CD4-positive, CD25-positive, alpha-beta regulatory T cell (primary cell): ENCODE measurements around the gene ZNF771. TPM values are rescaled to one million over a fixed set of nuclear protein-coding genes. Genes with fewer than 3 reads are reported as not detected.

Experiments used
- ATAC-seq, 2 donors: fragments of 150-1000 bp; cut with Tn5 transposase; one replicate each; pipeline ENCODE4 v1.10.0; 2021; ENCODE audit warnings: low read depth in 2 of 2, moderate number of reproducible peaks in 2 of 2, moderate library complexity in 1 of 2
- DNase-seq, 3 donors: peaks; one replicate each; pipeline versions ENCODE4 v3.0.0 to v3.0.0-alpha.2; 2012 to 2022; ENCODE audit warnings: mixed read lengths in 1 of 3
- H3K27ac ChIP-seq: one replicate; pipeline ENCODE4 v1.7.0; 2013; ENCODE audit warnings: mild to moderate bottlenecking, low read length; ENCODE audit not compliant: insufficient read depth, poor library complexity, severe bottlenecking
- H3K27me3 ChIP-seq: one replicate; pipeline ENCODE4 v1.7.0; 2013; ENCODE audit warnings: low read length; ENCODE audit not compliant: control insufficient read depth, insufficient read depth
- H3K36me3 ChIP-seq: one replicate; pipeline ENCODE4 v1.7.0; 2013; ENCODE audit warnings: mild to moderate bottlenecking, low read length, moderate library complexity; ENCODE audit not compliant: control insufficient read depth, insufficient read depth
- H3K4me1 ChIP-seq: 2 replicates; pipeline ENCODE4 v1.7.0; 2013; ENCODE audit warnings: mild to moderate bottlenecking, low read length; ENCODE audit not compliant: insufficient read depth, control insufficient read depth, poor library complexity, severe bottlenecking
- H3K4me3 ChIP-seq: one replicate; pipeline ENCODE4 v1.7.0; 2013; ENCODE audit warnings: low read depth, mild to moderate bottlenecking, low read length, moderate library complexity
- H3K9me3 ChIP-seq, 2 experiments: 1 replicate in 1 of 2; 2 replicates in 1 of 2; pipeline ENCODE4 v1.7.0; 2013; ENCODE audit warnings: low read length in 2 of 2, mild to moderate bottlenecking in 1 of 2, moderate library complexity in 1 of 2; ENCODE audit not compliant: control insufficient read depth in 2 of 2
- H3K27ac Mint-ChIP-seq, 3 donors: one replicate each; pipeline ENCODE4 v1.8.0; 2020 to 2022; ENCODE audit warnings: mild to moderate bottlenecking in 3 of 3, mixed read lengths in 3 of 3, moderate library complexity in 2 of 3
- H3K27me3 Mint-ChIP-seq: one replicate; pipeline ENCODE4 v1.8.0; 2022; ENCODE audit warnings: mild to moderate bottlenecking, mixed read lengths
- H3K36me3 Mint-ChIP-seq: one replicate; pipeline ENCODE4 v1.8.0; 2020; ENCODE audit warnings: mixed read lengths
- H3K4me1 Mint-ChIP-seq, 4 donors: one replicate each; pipeline ENCODE4 v1.8.0; 2020 to 2022; ENCODE audit warnings: mixed read lengths in 4 of 4, mild to moderate bottlenecking in 1 of 4
- H3K4me3 Mint-ChIP-seq, 4 donors: one replicate each; pipeline ENCODE4 v1.8.0; 2020 to 2022; ENCODE audit warnings: mild to moderate bottlenecking in 4 of 4, mixed read lengths in 4 of 4, moderate library complexity in 3 of 4
- H3K9me3 Mint-ChIP-seq, 7 donors: one replicate each; pipeline ENCODE4 v1.8.0; 2020 to 2022; ENCODE audit warnings: mixed read lengths in 7 of 7, mild to moderate bottlenecking in 3 of 7, moderate library complexity in 2 of 7
- polyA plus RNA-seq, 4 donors: library from polyadenylated mRNA; unstranded; fragments of 300-500 nt; fragmentation: Illumina TruSeq; gene quantifications; one replicate each; pipeline ENCODE4 v1.2.3, GENCODE V29; 2021
- total RNA-seq: library from RNA; stranded (reverse); gene quantifications from one replicate; pipeline ENCODE4 v1.2.3, GENCODE V29; 2022

The ZNF771 gene
- total and polyA plus RNA-seq, 5 donors from 2014 or later = 1.7 to 3.8 (median 3.1) TPM

DNA sequence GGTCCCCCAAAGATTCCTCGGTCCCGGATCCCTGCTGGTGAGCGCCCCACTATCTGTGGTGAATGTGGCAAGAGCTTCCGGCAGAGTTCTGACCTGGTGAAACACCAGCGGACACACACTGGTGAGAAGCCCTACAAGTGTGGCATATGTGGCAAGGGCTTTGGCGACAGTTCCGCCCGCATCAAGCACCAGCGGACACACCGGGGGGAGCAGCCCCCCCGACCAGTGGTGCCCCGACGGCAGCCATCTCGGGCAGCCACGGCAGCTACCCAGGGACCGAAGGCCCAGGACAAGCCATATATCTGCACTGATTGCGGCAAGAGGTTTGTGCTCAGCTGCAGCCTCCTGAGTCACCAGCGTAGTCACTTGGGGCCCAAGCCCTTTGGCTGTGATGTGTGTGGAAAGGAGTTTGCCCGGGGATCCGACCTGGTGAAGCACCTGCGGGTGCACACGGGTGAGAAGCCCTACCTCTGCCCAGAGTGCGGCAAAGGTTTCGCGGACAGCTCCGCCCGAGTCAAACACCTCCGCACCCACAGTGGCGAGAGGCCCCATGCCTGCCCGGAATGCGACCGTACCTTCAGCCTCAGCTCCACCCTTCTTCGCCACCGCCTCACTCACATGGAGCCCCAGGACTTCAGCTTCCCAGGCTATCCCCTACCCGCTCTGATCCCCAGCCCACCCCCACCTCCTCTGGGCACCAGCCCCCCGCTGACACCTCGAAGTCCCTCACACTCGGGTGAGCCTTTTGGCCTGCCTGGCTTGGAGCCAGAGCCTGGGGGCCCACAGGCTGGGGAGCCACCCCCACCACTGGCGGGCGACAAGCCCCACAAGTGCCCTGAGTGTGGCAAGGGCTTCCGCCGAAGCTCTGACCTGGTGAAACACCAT lies 9.4 kb upstream of the ZNF771 start:
- H3K4me3 Mint-ChIP-seq = peak overlapping the region; percentile 9 to 86 (median 38)
- H3K36me3 Mint-ChIP-seq = peaks cover 12% of the 10 kb centered on the region
- no peaks in the 10 kb centered on the region for H3K9me3 Mint-ChIP-seq

DNA sequence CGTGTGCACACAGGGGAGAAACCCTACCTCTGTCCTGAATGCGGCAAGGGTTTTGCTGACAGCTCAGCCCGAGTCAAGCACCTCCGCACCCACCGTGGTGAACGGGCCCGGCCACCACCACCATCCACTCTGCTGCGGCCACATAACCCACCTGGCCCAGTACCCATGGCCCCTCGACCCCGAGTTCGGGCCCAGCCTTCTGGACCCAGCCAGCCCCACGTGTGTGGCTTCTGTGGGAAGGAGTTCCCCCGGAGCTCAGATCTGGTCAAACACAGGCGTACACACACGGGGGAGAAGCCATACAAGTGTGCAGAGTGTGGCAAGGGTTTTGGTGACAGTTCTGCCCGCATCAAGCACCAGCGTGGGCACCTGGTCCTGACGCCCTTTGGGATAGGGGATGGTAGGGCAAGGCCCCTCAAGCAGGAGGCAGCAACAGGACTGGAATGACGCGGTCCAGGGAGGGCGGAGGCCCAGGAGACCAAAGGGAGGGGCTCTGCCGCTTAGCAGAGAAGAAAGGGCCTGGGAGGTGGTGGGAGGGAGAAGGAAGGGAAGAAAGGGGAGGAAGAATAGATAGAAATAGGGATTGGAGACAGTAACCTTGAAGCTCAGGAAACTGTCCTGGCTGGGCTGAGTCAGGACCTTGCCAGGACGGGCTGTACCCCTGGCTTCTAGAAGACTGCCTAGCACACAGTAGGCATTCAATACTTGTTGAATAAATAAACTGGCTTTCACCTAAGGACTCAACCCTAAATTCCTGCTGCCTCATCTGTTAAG lies 8.6 kb upstream of the ZNF771 start:
- Histone ChIP-seq H3K4me1 (peaks cover 33% of the 10 kb centered on the region), H3K27ac (no peak overlapping the region)
- DNase-seq = no peak

More for the DNA sequence above, 9.4 kb upstream of the ZNF771 start:
- H3K4me3 ChIP-seq = no peak overlapping the region
- H3K27ac Mint-ChIP-seq = peak overlapping the region in 1 of 3 donors; percentile 38
- H3K4me1 Mint-ChIP-seq = peaks cover 5 to 58% (median 27%) of the 10 kb centered on the region in 4 donors
- no peak for ATAC-seq
- H3K4me1 ChIP-seq = peaks cover 33% of the 10 kb centered on the region
- H3K9me3 ChIP-seq = no peaks in the 10 kb centered on the region
- H3K27ac ChIP-seq = no peak overlapping the region
- no peaks in the 10 kb centered on the region for H3K27me3 Mint-ChIP-seq
- no peak for DNase-seq
- H3K36me3 ChIP-seq = no peaks in the 10 kb centered on the region
- H3K27me3 ChIP-seq = no peaks in the 10 kb centered on the region

DNA sequence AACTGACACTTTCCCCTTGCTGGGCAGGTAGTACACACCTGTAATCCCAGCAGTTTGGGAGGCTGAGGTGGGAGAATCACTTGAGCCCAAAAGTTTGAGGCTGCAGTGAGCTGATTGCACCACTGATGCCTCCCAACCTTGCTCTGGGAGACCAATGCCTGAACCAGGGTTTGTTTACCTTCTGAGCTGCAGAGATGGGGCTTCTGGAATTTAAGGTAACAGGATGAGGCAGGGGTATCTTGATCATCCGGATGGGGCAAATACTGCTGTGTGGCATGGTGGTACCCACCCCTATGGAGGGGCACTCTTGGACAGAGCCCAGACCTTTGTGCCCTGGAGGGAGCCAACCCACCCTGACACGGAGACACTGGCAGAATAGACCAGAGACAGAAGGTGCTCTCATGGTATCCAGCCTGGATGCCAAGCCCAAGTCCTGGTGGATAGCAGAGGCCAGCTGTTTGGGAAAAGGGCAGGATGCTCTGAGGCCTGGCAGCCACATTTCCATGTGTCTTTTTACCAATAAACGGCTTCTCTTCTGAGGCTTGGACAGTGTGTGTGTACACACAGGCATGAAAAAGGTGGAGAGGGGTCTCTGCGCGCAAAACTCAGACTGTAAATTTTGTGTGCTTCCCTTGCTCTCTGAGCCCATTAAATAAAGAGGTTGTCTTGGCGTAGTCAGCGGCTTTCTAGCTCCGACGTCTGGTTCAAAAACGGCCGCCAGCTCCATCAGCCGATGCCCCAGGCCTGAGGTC lies 7.8 kb upstream of the ZNF771 start:
- H3K4me3 Mint-ChIP-seq = peak overlapping the region; percentile 88 to 91 (median 90)
- Histone ChIP-seq H3K27me3 (no peaks in the 10 kb centered on the region), H3K4me3 (peak overlapping the region; percentile 70), H3K27ac (peak overlapping the region; percentile 25), H3K9me3 (no peaks in the 10 kb centered on the region), H3K4me1 (peaks cover 33% of the 10 kb centered on the region), H3K36me3 (no peaks in the 10 kb centered on the region)
- peaks cover 12% of the 10 kb centered on the region for H3K36me3 Mint-ChIP-seq
- peaks cover 5 to 52% (median 26%) of the 10 kb centered on the region in 4 donors for H3K4me1 Mint-ChIP-seq
- no peak for DNase-seq
- no peaks in the 10 kb centered on the region for H3K9me3 Mint-ChIP-seq
- H3K27me3 Mint-ChIP-seq = no peaks in the 10 kb centered on the region
- peak overlapping the region; percentile 90 to 96 (median 90) for H3K27ac Mint-ChIP-seq
- ATAC-seq = no peak

More for the DNA sequence above, 8.6 kb upstream of the ZNF771 start:
- H3K9me3 ChIP-seq = no peaks in the 10 kb centered on the region
- H3K4me3 ChIP-seq = no peak overlapping the region
- Mint-ChIP-seq H3K4me1 (peaks cover 5 to 58% (median 27%) of the 10 kb centered on the region in 4 donors), H3K36me3 (peaks cover 12% of the 10 kb centered on the region), H3K9me3 (no peaks in the 10 kb centered on the region), H3K27me3 (no peaks in the 10 kb centered on the region), H3K4me3 (peak overlapping the region; percentile 64 to 91 (median 82)), H3K27ac (peak overlapping the region in 2 of 3 donors; percentile 79 to 90)
- ATAC-seq = no peak
- no peaks in the 10 kb centered on the region for H3K36me3 ChIP-seq
- H3K27me3 ChIP-seq = no peaks in the 10 kb centered on the region

DNA sequence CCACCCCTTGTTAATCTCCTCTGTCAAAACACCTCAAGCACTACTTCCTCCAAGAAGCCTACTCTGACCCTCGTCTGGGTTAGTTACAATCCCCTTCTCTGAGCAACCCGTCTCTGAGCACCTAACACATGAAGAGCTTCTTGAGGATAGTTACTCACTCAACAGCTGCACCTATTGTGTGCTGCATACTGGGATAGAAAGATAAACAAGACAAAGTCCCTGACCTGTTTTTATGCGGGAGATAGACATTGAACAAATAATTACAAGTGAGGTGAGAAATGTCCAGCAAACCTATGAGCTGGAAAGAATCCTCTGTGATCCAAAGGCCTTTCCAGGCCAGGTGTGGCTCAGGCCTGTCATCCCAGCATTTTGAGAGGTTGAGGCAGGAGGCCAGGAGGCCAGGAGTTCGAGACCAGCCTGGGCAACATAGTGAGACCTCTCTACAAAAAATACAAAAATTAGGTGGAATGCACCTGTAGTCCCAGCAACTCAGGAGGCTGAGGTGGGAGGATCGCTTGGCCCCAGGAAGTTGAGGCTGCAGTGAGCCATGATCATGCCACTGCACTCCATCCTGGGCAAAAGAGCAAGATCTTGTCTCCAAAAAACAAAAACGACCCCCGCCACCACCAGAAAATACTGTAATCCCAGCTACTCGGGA lies 5.5 kb upstream of the ZNF771 start:
- peaks cover 12% of the 10 kb centered on the region for H3K36me3 Mint-ChIP-seq
- H3K27ac Mint-ChIP-seq = peak overlapping the region in 1 of 3 donors; percentile 79
- Histone ChIP-seq H3K9me3 (no peaks in the 10 kb centered on the region), H3K36me3 (no peaks in the 10 kb centered on the region), H3K27ac (no peak overlapping the region), H3K4me3 (no peak overlapping the region), H3K27me3 (no peaks in the 10 kb centered on the region), H3K4me1 (peaks cover 22% of the 10 kb centered on the region)
- peak overlapping the region; percentile 74 to 91 (median 87) for H3K4me3 Mint-ChIP-seq
- no peak for DNase-seq
- H3K27me3 Mint-ChIP-seq = no peaks in the 10 kb centered on the region
- no peak for ATAC-seq
- H3K9me3 Mint-ChIP-seq = no peaks in the 10 kb centered on the region
- H3K4me1 Mint-ChIP-seq = peaks cover 5 to 39% (median 22%) of the 10 kb centered on the region in 4 donors

DNA sequence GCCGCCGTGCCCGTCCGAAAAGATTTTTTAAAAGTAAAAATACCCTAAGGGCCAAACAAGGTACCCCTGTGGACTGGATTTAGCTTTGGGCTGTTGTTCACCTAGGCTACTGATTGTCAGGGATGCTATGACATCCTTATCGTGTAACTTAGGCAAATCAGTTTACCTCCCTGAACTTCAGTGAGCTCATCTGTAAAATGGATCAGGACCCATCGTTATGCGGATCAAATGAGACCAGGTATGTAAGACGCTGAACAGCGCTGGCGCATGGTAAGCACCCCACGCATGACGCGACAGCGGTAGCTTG lies 658 bp upstream of the ZNF771 start:
- Histone ChIP-seq H3K27ac (peak overlapping the region; percentile 69), H3K36me3 (peaks cover 3% of the 10 kb centered on the region), H3K27me3 (no peaks in the 10 kb centered on the region), H3K4me3 (peak overlapping the region; percentile 73), H3K9me3 (no peaks in the 10 kb centered on the region), H3K4me1 (peaks cover 22% of the 10 kb centered on the region)
- Mint-ChIP-seq H3K4me1 (peaks cover 5 to 30% (median 19%) of the 10 kb centered on the region in 4 donors), H3K36me3 (no peaks in the 10 kb centered on the region), H3K4me3 (peak overlapping the region; percentile 97 to 100 (median 98)), H3K9me3 (no peaks in the 10 kb centered on the region), H3K27ac (peak overlapping the region; percentile 52 to 93 (median 93)), H3K27me3 (no peaks in the 10 kb centered on the region)
- DNase-seq (no peak), ATAC-seq (peak; percentile 25 to 40)

DNA sequence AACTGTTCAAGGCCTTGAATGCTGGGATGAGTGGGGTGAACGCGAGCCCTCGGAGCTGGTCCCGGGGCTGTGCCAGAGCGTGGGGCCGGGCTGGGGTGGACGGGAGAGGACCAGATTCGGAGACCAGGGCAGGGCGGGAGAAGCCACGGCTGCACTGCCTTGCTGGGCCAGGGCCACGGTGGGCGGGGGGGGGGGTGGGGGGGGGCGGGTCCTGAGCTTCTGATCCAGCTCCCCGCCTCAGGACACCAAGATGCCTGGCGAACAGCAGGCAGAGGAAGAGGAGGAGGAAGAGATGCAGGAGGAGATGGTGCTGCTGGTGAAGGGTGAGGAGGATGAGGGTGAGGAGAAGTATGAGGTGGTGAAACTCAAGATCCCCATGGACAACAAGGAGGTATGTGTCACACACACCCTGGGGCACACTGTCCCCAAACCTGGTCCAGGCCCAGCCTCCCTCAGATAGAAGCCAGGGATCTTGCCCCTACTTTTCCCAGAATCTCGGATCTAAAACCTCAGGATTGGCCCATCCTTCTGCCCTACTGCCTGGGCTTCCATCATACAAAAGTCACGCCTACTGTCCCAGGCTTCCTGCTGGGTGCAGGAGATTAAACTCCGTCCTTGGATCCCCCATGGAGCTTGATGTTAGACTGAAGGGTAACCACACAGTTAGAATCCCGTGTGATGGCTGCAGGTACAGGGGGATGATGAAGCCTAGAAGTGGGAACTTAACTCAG lies 563 bp downstream of the ZNF771 start:
- H3K4me3 ChIP-seq = no peak overlapping the region
- Mint-ChIP-seq H3K27me3 (no peaks in the 10 kb centered on the region), H3K4me3 (peak overlapping the region; percentile 58 to 99 (median 77)), H3K4me1 (peaks cover 5 to 35% (median 21%) of the 10 kb centered on the region in 4 donors), H3K36me3 (peaks cover 5% of the 10 kb centered on the region), H3K9me3 (no peaks in the 10 kb centered on the region), H3K27ac (peak overlapping the region in 1 of 3 donors; percentile 59)
- peaks cover 22% of the 10 kb centered on the region for H3K4me1 ChIP-seq
- ATAC-seq (no peak), DNase-seq (no peak)
- H3K27ac ChIP-seq = peak overlapping the region; percentile 69
- no peaks in the 10 kb centered on the region for H3K9me3 ChIP-seq
- H3K27me3 ChIP-seq = no peaks in the 10 kb centered on the region
- peaks cover 5% of the 10 kb centered on the region for H3K36me3 ChIP-seq
